Skeletal muscle tissue (tissue), 4 donors: ENCODE measurements around the gene CDON. TPM values are rescaled to one million over a fixed set of nuclear protein-coding genes. Genes with fewer than 3 reads are reported as not detected.

Experiments
- H3K27ac ChIP-seq: one replicate; pipeline ENCODE4 v1.7.0; 2013; ENCODE audit warnings: mild to moderate bottlenecking, low read depth, low read length, inconsistent platforms
- H3K27me3 ChIP-seq, 3 donors: one replicate each; pipeline ENCODE4 v1.7.0; 2013; ENCODE audit warnings: low read length in 3 of 3; ENCODE audit not compliant: control insufficient read depth in 3 of 3, insufficient read depth in 3 of 3
- H3K36me3 ChIP-seq, 3 donors: one replicate each; pipeline ENCODE4 v1.7.0; 2013; ENCODE audit warnings: low read length in 3 of 3; ENCODE audit not compliant: control insufficient read depth in 3 of 3, insufficient read depth in 3 of 3
- H3K4me1 ChIP-seq, 3 donors: one replicate each; pipeline ENCODE4 v1.7.0; 2013; ENCODE audit warnings: low read length in 3 of 3, mild to moderate bottlenecking in 3 of 3; ENCODE audit not compliant: control insufficient read depth in 3 of 3, insufficient read depth in 3 of 3
- H3K4me3 ChIP-seq, 3 donors: one replicate each; pipeline ENCODE4 v1.7.0; 2013; ENCODE audit warnings: low read length in 3 of 3
- H3K9ac ChIP-seq, 3 donors: one replicate each; pipeline ENCODE4 v1.7.0; 2013; ENCODE audit warnings: low read length in 3 of 3, mild to moderate bottlenecking in 3 of 3, moderate library complexity in 2 of 3, low read depth in 1 of 3
- H3K9me3 ChIP-seq, 3 donors: one replicate each; pipeline ENCODE4 v1.7.0; 2013; ENCODE audit warnings: low read length in 3 of 3; ENCODE audit not compliant: control insufficient read depth in 3 of 3
- total RNA-seq: library from RNA; depleted of rRNA; stranded (reverse); fragments of >200 nt; gene quantifications from one replicate; pipeline ENCODE4 v1.2.3, GENCODE V29; 2014
- donor health status: Osteomylitis.

CDON gene
- total RNA-seq, 1 donor from 2014 or later = 28.7 TPM

- no peak overlapping the region for H3K9ac ChIP-seq
- no peak overlapping the region for H3K4me3 ChIP-seq
- peaks cover 9 to 10% (median 9%) of the 10 kb centered on the region in 3 donors for H3K4me1 ChIP-seq
- H3K36me3 ChIP-seq = no peaks in the 10 kb centered on the region
- H3K27ac ChIP-seq = no peak overlapping the region
- H3K27me3 ChIP-seq = no peaks in the 10 kb centered on the region
- no peaks in the 10 kb centered on the region for H3K9me3 ChIP-seq
Measured at GRCh38 chr11:126102436-126102981, 39.8 kb upstream of the CDON start.

- H3K9me3 ChIP-seq = no peaks in the 10 kb centered on the region
- H3K4me3 ChIP-seq = no peak overlapping the region
- H3K9ac ChIP-seq = no peak overlapping the region
- peaks cover 9 to 10% (median 9%) of the 10 kb centered on the region in 3 donors for H3K4me1 ChIP-seq
- H3K27me3 ChIP-seq = no peaks in the 10 kb centered on the region
- H3K27ac ChIP-seq = no peak overlapping the region
- H3K36me3 ChIP-seq = no peaks in the 10 kb centered on the region
Measured at GRCh38 chr11:126101930-126102283, 39.2 kb upstream of the CDON start.

DNA sequence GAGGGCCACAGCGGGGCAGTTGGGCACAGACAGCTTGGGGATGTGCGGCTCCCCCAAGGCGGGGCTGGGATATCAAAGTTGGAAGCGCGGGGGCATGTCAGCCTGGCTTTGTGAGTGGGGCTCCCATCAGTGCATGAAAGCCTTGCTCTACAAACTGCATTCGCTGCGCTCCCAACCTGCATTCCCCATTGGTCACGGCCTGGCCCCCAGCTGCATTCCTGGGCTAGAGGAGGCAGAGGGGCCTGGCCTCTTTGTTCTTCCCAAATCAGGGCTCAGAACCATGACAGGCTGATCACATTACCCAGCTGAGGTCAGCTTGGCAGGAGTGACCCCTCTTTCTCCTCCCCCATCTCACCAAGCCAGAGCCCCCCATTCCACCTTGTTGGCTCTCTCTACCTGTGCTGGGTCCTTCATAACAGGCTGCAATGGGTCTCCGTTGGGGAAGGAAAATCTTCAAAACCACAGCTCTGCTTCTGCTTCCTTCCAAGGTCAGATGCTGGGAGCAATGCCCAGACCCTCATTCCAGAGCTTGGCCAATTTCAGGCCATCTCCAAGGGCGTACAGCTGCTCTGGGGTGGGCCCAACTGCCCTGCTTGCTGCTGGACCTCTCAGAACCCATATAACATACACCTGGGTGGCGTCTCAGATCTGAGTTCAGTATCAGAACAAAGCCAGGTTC is 38.7 kb upstream of the CDON start:
- peaks cover 9 to 10% (median 9%) of the 10 kb centered on the region in 3 donors for H3K4me1 ChIP-seq
- no peak overlapping the region for H3K4me3 ChIP-seq
- no peak overlapping the region for H3K9ac ChIP-seq
- no peaks in the 10 kb centered on the region for H3K9me3 ChIP-seq
- no peak overlapping the region for H3K27ac ChIP-seq
- no peaks in the 10 kb centered on the region for H3K36me3 ChIP-seq
- no peaks in the 10 kb centered on the region for H3K27me3 ChIP-seq

DNA sequence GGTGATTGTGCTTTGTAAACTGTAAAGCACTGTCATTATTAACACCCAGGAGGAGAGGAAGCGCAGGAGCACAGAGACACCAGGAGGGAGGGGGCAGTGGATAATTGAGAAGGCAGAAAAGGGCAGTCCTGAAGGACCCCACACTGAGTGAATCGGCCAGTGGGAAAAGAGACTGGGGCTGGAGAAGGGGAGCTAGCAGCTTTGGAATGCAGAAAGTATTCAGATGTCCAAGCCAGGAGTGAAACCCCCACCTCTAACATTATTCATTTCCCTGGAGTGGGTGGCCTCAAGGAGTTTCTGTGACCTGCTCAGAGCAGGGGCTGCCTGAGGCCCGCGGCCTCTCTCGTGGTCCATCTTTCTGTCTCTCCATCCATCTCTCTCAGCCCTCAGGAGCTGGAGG is 38.0 kb upstream of the CDON start:
- peaks cover 9 to 10% (median 9%) of the 10 kb centered on the region in 3 donors for H3K4me1 ChIP-seq
- H3K4me3 ChIP-seq = no peak overlapping the region
- no peaks in the 10 kb centered on the region for H3K27me3 ChIP-seq
- H3K9ac ChIP-seq = no peak overlapping the region
- no peak overlapping the region for H3K27ac ChIP-seq
- H3K36me3 ChIP-seq = no peaks in the 10 kb centered on the region
- no peaks in the 10 kb centered on the region for H3K9me3 ChIP-seq

- Histone ChIP-seq H3K27me3 (no peaks in the 10 kb centered on the region), H3K9me3 (no peaks in the 10 kb centered on the region), H3K36me3 (no peaks in the 10 kb centered on the region), H3K4me1 (peaks cover 6 to 7% (median 6%) of the 10 kb centered on the region in 3 donors), H3K4me3 (no peak overlapping the region), H3K27ac (no peak overlapping the region), H3K9ac (no peak overlapping the region)
Measured at GRCh38 chr11:126098204-126098769, 35.6 kb upstream of the CDON start.

DNA sequence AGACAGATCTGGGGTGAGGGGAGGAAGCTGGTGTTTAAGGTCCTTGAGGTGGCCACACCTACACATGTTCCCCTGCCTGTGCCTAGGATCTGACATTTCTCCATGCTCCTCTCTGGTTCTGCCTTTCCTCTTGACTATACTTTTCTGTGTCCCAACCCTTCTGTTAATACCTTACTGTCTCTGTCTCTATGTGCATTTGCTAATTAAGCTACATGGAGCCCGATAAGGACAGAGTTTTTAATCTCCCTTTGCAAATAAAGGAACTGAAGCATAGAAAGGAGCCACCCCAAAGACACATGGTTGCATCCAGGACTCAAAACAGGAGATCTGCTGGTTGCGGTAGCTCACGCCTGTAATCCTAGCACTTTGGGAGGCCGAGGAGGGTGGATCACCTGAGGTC is 33.1 kb upstream of the CDON start:
- no peak overlapping the region for H3K4me3 ChIP-seq
- no peaks in the 10 kb centered on the region for H3K9me3 ChIP-seq
- H3K27ac ChIP-seq = no peak overlapping the region
- H3K36me3 ChIP-seq = no peaks in the 10 kb centered on the region
- H3K9ac ChIP-seq = no peak overlapping the region
- no peaks in the 10 kb centered on the region for H3K27me3 ChIP-seq
- no peaks in the 10 kb centered on the region for H3K4me1 ChIP-seq

GRCh38 chr11:126090452-126090851 is 27.8 kb upstream of the CDON start:
- no peak overlapping the region for H3K9ac ChIP-seq
- H3K27ac ChIP-seq = no peak overlapping the region
- H3K4me1 ChIP-seq = no peaks in the 10 kb centered on the region
- no peaks in the 10 kb centered on the region for H3K27me3 ChIP-seq
- no peaks in the 10 kb centered on the region for H3K9me3 ChIP-seq
- no peaks in the 10 kb centered on the region for H3K36me3 ChIP-seq
- H3K4me3 ChIP-seq = no peak overlapping the region

- Histone ChIP-seq H3K9ac (no peak overlapping the region), H3K36me3 (no peaks in the 10 kb centered on the region), H3K4me3 (no peak overlapping the region), H3K27me3 (no peaks in the 10 kb centered on the region), H3K4me1 (no peaks in the 10 kb centered on the region), H3K27ac (no peak overlapping the region), H3K9me3 (no peaks in the 10 kb centered on the region)
Measured at GRCh38 chr11:126088999-126089398, 26.3 kb upstream of the CDON start.

GRCh38 chr11:126086248-126086647 is 23.6 kb upstream of the CDON start:
- Histone ChIP-seq H3K36me3 (no peaks in the 10 kb centered on the region), H3K4me1 (no peaks in the 10 kb centered on the region), H3K27me3 (no peaks in the 10 kb centered on the region), H3K4me3 (no peak overlapping the region), H3K9ac (no peak overlapping the region), H3K27ac (no peak overlapping the region), H3K9me3 (no peaks in the 10 kb centered on the region)

DNA sequence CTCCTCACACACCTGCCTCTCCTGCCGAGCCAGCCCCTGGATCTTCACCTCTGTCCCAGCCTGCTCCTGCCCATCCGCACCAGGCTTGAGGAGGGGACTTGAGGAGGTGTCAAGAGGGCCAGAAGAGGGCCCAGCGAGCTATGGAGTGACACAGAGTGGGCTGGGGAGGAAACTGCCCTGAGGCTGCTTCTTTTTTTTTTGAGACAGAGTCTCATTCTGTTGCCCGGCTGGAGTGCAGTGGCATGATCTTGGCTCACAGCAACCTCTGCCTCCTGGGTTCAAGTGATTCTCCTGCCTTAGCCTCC is 21.9 kb upstream of the CDON start:
- H3K4me1 ChIP-seq = peaks cover 9 to 15% (median 10%) of the 10 kb centered on the region in 3 donors
- no peaks in the 10 kb centered on the region for H3K27me3 ChIP-seq
- no peak overlapping the region for H3K9ac ChIP-seq
- no peak overlapping the region for H3K27ac ChIP-seq
- H3K36me3 ChIP-seq = no peaks in the 10 kb centered on the region
- no peaks in the 10 kb centered on the region for H3K9me3 ChIP-seq
- no peak overlapping the region for H3K4me3 ChIP-seq
